Measurements from ENCODE around the gene IL17RD.
A peak's percentile ranks its signal among the peaks of the same experiment; 100 is the strongest.

IL17RD gene

GRCh38 chr3:57130571-57131209, 34.5 kb downstream of the IL17RD start:
- DNase-seq (ENCODE audit: low spot score), result no peak

DNA sequence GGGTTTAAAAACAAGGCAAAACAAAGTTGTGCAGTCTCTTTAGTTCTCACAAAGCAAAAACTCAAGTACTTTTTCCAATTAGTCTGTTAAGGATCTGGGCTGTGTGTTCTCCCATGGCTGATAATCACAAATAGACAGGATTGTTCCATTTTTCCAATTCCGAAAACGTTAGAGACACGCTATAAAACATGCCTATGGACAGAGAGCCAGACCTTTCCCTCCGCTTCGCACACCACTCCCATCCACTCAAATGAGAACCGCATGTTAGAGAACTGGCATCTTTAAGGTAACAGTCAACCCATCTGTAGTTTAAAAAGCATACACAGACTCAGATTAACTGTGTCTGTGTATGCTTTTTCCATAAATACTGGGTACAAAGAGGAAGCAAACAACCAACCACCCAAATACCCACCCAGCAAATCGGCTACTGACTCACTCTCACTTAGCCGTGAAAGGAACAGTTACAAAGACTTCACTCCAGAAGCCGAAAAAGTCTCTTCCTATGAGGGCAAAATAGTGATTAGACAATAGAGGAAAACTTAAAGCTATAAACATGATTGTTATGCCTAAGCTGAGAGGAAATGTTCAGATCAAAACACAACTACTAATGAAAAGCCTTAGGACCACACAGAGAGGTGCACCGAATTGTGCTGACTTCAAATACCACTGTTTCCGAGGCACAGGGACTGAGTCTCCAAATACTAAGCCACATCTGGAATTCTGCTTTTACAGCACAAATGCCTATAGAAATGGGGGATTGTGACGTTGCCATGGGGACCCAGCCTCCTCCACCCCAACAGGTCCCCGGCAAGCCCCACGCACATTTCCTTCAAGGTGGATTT, 36.1 kb downstream of the IL17RD start:
- no peak for DNase-seq (ENCODE audit: low spot score)

- DNase-seq (ENCODE audit: low spot score), result no peak
These were observed 37.1 kb downstream of the IL17RD start for GRCh38 chr3:57127891-57128518.

- DNase-seq (ENCODE audit: low spot score), result no peak
These were observed 38.9 kb downstream of the IL17RD start for GRCh38 chr3:57126244-57126643.

DNA sequence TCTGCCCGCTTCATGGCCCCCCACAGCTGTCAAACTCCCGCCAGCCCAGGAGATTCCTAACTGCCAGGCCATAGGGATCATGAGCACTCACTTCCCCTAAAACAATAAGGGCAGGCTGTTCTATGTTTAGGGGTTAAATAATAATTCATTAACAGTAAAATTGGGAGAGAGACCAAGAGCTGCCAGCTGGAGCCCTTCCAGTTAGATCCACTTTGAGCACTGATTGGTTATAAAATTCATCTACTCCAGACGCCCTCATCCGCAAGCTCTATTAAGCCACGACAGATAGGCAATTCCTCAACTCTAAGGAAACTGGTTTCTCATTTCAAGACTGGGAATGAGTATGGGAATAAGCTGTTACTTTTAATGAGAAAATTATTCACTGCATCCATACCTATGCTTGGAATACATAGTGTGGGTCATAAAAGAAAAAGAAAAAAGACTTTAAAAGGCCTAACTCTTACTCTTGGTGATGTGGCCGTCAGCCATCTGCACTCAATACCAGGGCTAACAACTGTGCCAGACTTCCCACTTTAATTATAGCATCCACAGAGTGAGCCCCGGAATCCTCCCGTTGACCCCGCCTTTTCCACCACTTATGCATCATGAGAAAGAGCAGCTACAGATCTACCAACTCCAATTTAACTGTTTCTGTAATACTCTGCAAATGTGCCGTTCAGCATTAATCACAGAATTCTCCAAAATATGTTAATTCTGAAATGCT, 44.5 kb downstream of the IL17RD start:
- DNase-seq (ENCODE audit: low spot score), result no peak

- no peak for DNase-seq (ENCODE audit: low spot score)
These were observed 45.1 kb downstream of the IL17RD start for GRCh38 chr3:57120040-57120439.

GRCh38 chr3:57118254-57118653, 46.9 kb downstream of the IL17RD start:
- DNase-seq (ENCODE audit: low spot score), result no peak

DNA sequence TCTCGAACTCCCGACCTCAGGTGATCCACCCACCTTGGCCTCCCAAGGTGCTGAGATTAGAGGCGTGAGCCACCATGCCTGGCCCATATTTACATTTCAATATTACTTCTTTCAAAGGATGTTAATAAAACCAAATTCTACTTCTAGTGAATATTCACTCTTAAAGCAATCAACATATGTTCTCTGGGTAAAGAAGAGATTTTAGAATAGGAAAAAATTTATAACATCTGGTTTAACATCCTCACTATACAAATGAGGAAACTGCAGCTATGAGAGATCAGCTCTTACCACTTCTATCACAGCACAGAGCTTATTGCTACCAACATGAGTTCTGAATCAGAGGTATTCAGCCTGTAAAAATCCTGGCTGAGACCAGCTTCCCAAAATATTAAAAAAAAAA, 48.7 kb downstream of the IL17RD start:
- DNase-seq (ENCODE audit: low spot score), result no peak

DNA sequence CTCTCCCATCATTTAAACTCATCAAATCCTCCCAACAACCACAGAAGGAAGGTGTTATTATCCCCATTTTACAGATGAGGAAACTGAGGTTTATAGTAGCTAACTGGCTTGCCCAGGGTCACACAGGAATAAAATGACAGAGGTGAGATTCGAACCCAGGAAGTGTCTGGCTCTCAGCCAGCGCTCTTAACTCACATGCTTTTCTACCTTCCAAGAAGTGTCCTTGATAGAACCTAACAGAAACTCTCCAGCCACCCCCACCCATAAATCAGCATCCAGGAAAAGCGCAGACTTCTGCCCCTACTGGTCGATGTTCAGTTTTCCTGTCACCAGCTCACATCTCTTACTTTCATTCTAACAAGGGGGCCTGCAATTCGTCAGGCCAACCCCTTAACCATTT, 52.9 kb downstream of the IL17RD start:
- DNase-seq (ENCODE audit: low spot score), result peak; percentile 8

DNA sequence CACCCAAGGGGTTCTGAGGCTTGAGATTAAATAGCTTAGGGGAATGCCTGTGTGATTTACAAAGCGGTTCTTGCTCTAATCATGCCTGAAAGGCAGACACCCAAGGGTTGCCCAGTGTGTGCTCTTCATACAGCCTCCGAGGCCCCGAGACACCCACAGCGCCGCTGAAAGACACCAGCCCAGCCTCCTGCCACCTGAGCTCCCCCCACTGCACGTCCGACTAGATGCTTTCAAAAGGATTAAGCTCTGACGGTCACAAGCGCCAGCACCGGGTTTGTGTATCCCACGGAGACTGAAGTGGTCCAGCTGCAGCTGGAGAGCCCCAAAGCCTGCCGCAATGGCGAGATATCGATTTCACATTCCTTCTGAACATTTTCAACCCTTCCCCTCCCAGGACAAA, 54.4 kb downstream of the IL17RD start:
- DNase-seq (ENCODE audit: low spot score), result no peak

DNA sequence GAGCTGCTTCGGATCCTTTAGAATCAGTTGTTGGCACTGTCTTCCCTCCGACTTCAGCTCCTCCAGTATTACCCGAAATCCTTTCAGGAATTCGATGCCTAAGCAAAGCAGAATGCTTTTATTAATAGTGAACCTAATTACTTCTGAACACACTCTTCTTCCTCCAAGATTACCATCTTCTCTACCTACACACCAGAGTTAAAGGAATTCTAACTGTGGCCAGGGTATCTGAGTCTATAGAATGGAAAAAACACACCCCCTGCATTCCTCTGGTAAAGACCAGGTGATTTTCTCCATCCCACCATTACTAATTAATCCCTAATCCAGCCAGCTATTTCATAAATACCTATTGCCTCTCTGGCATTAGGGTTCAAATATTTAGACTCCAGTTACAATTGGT, 54.9 kb downstream of the IL17RD start:
- no peak for DNase-seq (ENCODE audit: low spot score)

GRCh38 chr3:57109437-57110199, 55.5 kb downstream of the IL17RD start:
- no peak for DNase-seq (ENCODE audit: low spot score)

GRCh38 chr3:57108684-57109083, 56.5 kb downstream of the IL17RD start:
- DNase-seq (ENCODE audit: low spot score), result no peak

- DNase-seq (ENCODE audit: low spot score), result no peak
These were observed 59.6 kb downstream of the IL17RD start for GRCh38 chr3:57105585-57105984.

- DNase-seq (ENCODE audit: low spot score), result peak; percentile 40
These were observed 65.0 kb downstream of the IL17RD start for GRCh38 chr3:57100046-57100695.

GRCh38 chr3:57098418-57099310, 66.5 kb downstream of the IL17RD start:
- DNase-seq (ENCODE audit: low spot score), result no peak

DNA sequence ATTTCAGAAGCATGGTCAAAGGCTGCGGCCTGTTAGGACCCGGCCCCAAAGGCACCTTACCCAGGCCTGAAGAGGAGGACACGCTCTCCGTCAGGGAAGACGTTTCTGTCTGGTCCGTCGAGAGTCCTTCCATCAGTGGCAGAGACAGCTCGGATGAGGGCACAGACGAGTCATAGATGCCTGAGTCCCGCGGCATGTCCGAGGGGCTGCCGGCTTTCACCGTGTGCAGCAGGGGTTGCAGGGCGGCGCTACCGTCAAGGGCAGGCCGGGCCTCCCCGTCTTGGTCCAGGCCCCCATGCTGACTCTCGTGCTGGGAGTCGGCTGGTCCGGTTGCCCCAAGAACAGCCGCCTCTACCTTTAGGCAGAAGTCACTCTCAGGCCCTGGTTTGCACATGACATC, 67.6 kb downstream of the IL17RD start:
- no peak for DNase-seq (ENCODE audit: low spot score)

GRCh38 chr3:57095363-57095762, 69.8 kb downstream of the IL17RD start:
- DNase-seq (ENCODE audit: low spot score), result no peak

GRCh38 chr3:57094575-57094974, 70.6 kb downstream of the IL17RD start:
- DNase-seq (ENCODE audit: low spot score), result no peak

GRCh38 chr3:57093971-57094535, 71.1 kb downstream of the IL17RD start:
- DNase-seq (ENCODE audit: low spot score), result no peak

All from HuH-7 (cell line).